ENCODE data around the gene TNS4. TPM values are rescaled to one million over a fixed set of nuclear protein-coding genes. Genes with fewer than 3 reads are reported as not detected.

The TNS4 gene
- total RNA-seq, 1 donor from 2014 or later, result not detected

GRCh38 chr17:40493697-40494096 lies 7.7 kb downstream of the TNS4 start:
- Mint-ChIP-seq H3K9me3 (no peaks in the 10 kb centered on the region), H3K27me3 (ENCODE audit: low read depth) (no peaks in the 10 kb centered on the region), H3K36me3 (ENCODE audit: low read depth) (no peaks in the 10 kb centered on the region), H3K27ac (ENCODE audit: unreplicated experiment) (no peak overlapping the region), H3K4me1 (peaks cover 5% of the 10 kb centered on the region), H3K4me3 (no peak overlapping the region)
- no peak for TF ChIP-seq CTCF (conservative IDR thresholded peaks at IDR 0.05)
- DNase-seq (ENCODE audit: low read depth, low spot score), result no peak

DNA sequence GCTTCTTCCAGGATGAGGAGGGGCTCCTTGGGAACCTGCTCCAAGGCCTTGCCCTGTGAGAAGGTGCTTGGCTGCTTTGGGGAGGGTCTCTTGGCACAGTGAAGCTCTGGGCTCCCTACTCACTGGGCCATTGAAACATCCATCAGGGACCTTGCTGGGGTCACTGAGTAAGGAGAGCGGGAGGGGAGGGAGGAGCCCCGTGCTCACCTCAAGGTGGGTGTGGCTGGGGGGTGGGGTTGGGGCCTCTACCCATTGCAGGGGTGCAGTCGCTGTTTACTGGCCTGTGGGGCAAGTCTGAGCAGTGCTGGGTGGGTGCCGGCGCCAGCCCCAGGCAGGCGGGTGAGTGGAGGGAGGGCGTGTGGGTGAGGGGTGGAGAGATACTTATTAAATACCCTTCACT lies 9.9 kb downstream of the TNS4 start:
- Mint-ChIP-seq H3K27ac (ENCODE audit: unreplicated experiment) (peak overlapping the region; percentile 19), H3K4me1 (peaks cover 9% of the 10 kb centered on the region), H3K9me3 (no peaks in the 10 kb centered on the region), H3K27me3 (ENCODE audit: low read depth) (no peaks in the 10 kb centered on the region), H3K36me3 (ENCODE audit: low read depth) (no peaks in the 10 kb centered on the region), H3K4me3 (no peak overlapping the region)
- DNase-seq (ENCODE audit: low read depth, low spot score), result no peak
- no peak for TF ChIP-seq CTCF (conservative IDR thresholded peaks at IDR 0.05)

GRCh38 chr17:40490982-40491381 lies 10.4 kb downstream of the TNS4 start:
- no peaks in the 10 kb centered on the region for H3K9me3 Mint-ChIP-seq
- DNase-seq (ENCODE audit: low read depth, low spot score), result no peak
- H3K4me1 Mint-ChIP-seq, result peaks cover 14% of the 10 kb centered on the region
- H3K36me3 Mint-ChIP-seq (ENCODE audit: low read depth), result no peaks in the 10 kb centered on the region
- H3K27ac Mint-ChIP-seq (ENCODE audit: unreplicated experiment), result no peak overlapping the region
- peaks cover 3% of the 10 kb centered on the region for H3K27me3 Mint-ChIP-seq (ENCODE audit: low read depth)
- TF ChIP-seq CTCF (conservative IDR thresholded peaks at IDR 0.05), result no peak
- H3K4me3 Mint-ChIP-seq, result no peak overlapping the region

DNA sequence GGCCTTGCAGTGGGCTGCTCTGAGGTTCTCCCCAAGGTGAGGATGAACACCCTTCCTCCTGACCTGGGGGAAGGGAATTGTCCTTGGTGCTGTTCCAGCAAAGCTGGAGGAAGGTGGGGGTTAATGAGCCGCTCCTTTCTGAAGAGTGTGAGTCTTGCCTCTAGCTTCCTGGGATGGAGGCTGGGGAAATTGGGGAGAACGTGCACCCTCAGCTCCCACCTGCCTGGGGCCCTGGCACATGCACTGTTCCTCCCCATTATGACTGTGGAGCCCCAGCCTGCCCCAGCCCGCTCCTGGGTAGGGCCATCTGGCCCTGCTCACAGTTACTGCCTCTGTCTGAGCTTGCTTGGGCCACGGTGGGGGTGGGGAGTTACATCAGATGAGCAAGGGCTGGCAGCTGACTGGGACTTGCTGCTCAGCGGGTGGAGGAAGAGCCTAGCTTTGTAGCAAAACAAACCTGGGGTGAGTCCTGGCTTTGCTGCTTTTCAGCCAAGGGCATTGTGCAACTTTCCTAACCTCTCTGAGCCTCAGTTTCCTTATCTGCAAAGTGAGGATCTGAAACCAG lies 11.1 kb downstream of the TNS4 start:
- no peak for DNase-seq (ENCODE audit: low read depth, low spot score)
- no peak overlapping the region for H3K4me3 Mint-ChIP-seq

DNA sequence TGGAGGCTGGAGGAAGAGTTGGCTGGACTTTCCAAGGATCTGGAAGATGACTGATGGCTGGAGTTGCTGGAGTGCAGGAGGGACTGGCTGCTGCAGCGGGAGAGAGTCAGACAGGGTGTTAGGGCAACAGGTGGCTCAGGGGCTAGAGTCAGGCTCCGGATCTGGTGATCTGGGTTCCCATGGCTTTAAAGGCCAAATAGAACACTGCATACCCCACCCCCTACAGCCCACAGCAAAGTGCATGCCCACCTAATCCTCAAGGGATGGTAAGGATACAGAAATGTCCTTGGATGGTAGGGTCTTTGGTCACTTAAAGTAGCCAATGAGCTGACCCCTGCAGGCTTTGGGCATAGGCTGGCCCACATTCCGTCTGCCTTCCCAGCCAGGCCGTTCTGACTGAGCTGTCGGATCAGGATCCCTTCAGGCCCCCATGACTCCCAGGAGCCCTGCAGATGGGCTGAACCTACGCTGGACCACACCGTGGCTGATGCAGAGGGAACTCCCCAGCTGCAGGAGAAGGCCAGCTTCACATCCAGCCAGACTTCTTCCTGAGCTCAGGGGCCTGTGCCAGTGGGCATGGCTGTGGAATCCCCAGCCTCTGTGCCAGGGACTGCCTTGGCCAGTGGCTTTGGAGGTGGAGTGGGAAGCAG lies 13.9 kb downstream of the TNS4 start:
- Mint-ChIP-seq H3K4me1 (peaks cover 28% of the 10 kb centered on the region), H3K36me3 (ENCODE audit: low read depth) (no peaks in the 10 kb centered on the region), H3K4me3 (no peak overlapping the region), H3K27me3 (ENCODE audit: low read depth) (peaks cover 6% of the 10 kb centered on the region), H3K27ac (ENCODE audit: unreplicated experiment) (peak overlapping the region; percentile 54), H3K9me3 (no peaks in the 10 kb centered on the region)
- no peak for DNase-seq (ENCODE audit: low read depth, low spot score)
- TF ChIP-seq CTCF (conservative IDR thresholded peaks at IDR 0.05), result no peak

More for the DNA sequence above, 11.1 kb downstream of the TNS4 start:
- peaks cover 6% of the 10 kb centered on the region for H3K27me3 Mint-ChIP-seq (ENCODE audit: low read depth)
- TF ChIP-seq CTCF (conservative IDR thresholded peaks at IDR 0.05), result no peak
- H3K9me3 Mint-ChIP-seq, result no peaks in the 10 kb centered on the region
- H3K36me3 Mint-ChIP-seq (ENCODE audit: low read depth), result no peaks in the 10 kb centered on the region
- H3K27ac Mint-ChIP-seq (ENCODE audit: unreplicated experiment), result peak overlapping the region; percentile 57
- H3K4me1 Mint-ChIP-seq, result peaks cover 14% of the 10 kb centered on the region
